IPS-18c (cell line): ENCODE data around the gene CACNA2D4.

ENCODE experiments used
- H3K4me3 ChIP-seq: 2 replicates; pipeline ENCODE4 v1.7.0; 2013; ENCODE audit warnings: low read depth, mild to moderate bottlenecking, low read length, moderate library complexity; ENCODE audit not compliant: insufficient read depth
- H3K9me3 ChIP-seq: one replicate; pipeline ENCODE4 v1.6.1; 2013; ENCODE audit warnings: mild to moderate bottlenecking, low read length, moderate library complexity; ENCODE audit not compliant: control insufficient read depth, insufficient read depth

CACNA2D4 gene

DNA sequence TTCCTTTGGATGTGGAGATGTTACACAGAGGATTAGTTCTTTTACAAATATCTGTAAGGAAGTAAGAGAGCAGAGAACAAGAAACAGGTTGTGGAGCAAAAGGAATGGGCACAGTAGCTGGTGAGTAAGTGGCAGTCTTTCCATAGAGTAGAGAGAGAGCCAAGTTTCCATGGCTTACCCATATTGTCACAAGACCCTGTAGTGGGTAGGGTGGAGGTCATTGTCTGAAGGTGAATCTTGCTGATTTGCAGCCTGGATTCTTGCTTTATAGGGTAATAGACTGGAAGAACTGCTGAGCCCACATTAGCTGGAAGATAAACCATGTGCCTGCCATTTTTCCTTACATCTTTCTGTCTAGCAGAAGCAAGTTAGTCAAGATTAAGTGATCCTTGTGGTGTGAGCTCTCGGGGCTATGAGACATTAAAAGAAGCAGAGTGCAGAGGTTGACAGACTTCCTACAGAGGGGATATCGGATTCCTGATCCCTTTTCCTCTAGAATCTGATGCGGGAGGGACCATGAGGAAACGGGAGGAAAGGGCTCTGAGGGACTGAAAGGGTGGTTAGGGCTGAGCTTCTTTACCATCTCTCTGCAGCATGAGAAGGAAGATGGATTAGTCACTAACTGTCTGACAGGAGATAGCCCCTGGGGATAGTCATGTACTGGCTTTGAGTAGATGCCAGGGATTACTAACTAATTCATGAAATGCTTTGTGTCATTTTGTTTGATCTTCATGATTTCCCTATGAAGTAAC lies 142.1 kb downstream of the CACNA2D4 start:
- Histone ChIP-seq H3K4me3 (no peak overlapping the region), H3K9me3 (no peaks in the 10 kb centered on the region)

DNA sequence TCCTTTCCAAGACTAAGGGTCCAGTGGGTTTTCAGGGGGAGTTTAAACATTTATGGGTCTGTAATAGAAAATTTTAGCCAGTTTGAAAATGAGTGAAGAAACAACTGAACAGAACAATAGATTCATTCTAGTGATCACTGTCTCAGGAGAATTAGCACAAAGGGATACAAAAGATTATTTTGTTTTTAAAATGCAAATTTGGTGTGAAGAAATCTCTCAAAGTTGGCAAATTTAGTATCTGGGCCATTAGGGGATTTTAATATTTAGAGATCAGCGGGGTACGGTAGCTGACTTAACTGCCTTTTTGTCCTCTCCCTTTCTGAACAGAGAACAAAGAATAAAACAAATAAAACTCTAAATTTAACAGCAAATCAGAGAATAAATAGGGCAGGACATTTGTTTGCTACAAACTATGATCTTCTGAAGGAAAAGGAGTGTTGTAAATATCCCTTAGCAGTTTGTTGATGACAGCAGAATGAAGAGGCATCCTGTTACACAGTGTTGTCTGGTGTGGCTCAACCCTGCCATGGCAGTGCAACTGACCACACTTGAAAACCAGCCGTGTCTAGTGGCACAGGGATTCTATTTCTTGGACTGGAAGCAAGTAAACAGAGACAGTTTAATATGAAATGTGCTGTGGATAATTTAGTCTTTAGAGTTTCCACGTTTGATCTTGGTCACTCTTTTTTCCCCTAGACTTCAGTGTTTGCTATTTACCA lies 144.4 kb downstream of the CACNA2D4 start:
- Histone ChIP-seq H3K9me3 (no peaks in the 10 kb centered on the region), H3K4me3 (no peak overlapping the region)

DNA sequence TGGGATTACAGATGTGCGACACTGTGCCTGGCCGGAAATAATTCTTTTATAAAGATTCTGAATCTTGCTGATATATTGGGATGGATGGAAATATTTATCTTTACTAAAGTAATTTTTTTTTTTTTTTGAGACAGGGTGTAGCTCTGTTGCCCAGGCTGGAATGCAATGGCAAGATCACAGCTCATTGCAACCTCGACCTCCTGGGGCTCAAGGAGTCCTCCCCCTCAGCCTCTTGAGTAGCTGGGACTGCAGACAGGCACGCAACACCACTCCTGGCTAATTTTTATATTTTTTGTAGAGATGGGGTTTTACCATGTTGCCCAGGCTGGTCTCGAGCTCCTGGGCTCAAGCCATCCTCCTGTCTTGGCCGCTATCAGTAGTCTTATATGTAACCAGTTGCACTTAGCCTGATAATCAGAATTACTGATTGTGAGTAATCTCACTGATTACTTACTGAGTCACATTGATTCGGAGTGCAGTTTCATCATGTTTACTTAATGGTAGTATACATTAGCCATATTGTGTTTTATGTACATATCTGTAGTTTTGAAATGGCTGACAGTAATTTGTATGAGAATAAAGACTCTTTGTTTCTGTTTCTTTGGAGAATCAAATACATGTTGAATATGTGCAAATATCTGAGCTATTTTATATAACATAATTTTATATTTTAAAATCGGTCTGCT lies 148.5 kb downstream of the CACNA2D4 start:
- H3K4me3 ChIP-seq: no peak overlapping the region
- H3K9me3 ChIP-seq: no peaks in the 10 kb centered on the region

DNA sequence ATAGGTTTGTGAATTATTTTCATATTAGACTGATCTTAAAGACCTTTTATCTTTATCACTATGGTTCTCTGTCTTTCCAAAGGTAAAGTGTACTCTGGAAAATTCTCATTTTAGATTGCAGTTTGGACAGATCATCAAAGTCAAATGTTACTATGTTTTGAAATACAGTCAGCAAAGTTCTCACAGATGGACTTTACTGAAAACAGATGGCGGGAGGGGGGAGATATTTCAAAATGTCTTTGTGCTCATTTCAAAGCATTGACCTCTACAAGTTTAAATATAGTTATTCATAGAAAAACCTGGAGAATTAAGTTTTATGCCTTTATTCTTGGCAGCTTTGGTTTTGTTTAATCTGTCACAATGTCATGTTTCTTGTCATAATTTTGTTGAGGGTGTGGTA lies 149.8 kb downstream of the CACNA2D4 start:
- Histone ChIP-seq H3K9me3 (no peaks in the 10 kb centered on the region), H3K4me3 (no peak overlapping the region)

DNA sequence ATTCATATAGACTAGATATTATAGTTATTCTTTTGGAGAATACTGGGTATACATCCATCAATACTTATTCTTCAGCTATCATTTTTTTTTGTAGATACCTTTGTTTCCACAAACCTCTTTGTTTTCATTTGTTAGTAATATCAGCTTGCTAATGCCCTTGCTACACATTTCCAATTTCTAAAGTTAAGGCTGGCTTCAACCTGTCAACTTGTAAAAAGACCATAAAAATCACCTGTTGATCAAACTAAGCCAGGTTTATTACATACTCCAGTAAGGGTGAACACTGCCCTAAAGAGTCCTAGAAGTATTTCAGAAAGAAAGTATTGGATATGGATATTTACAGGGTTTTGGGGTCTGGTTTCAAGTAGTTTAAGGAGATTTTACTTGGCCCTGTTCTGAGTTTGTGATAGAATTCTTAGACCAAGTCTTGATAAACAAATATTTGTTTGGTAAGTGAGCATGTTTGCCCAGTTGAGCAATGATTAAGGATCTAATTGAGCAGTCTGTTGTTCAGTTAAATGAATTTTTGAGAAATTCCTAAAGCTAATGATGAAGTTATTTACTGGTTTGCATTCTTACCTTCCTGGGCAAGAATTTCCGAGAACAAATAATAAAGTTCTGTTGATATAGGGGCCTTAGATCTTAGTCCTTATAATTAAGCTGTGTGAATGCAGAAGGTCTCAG lies 150.9 kb downstream of the CACNA2D4 start:
- Histone ChIP-seq H3K9me3 (no peaks in the 10 kb centered on the region), H3K4me3 (no peak overlapping the region)

DNA sequence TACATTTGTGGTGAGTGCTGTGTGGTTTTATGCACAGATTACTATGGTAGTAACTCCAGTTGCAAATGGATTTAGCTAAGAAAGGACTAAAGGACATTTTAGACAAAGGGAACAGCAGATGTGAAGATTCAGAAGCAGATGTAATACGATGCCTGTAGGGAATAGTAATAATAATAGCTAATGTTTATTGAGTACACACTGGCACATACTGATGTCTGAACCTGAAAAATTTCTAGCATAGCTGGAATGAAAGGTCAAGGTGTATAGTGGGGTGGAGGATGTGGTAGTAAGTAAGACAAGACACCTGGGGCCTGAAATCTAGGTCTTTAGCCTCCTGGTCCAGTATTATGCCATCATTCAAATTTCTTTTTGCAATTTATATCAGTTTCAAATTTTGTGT lies 152.3 kb downstream of the CACNA2D4 start:
- H3K9me3 ChIP-seq: no peaks in the 10 kb centered on the region
- no peak overlapping the region for H3K4me3 ChIP-seq

DNA sequence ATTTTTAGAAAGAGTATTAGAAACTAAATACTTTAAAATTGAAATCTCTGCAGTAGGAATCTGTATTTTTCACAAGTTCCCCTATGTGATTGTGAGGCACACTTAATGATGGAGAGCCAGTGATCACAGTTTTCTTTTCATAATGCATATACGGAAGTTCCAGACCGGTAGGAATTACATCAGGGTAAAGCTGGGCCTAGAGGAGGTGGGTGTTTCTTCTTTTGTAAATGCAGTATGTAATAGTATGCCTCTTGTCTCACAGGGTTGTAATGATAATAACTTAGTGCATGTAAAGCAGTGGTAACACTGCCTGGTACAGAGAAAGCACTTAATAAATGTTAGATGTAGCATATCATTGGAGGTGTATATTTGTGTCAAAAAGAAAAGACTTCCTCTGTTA lies 155.3 kb downstream of the CACNA2D4 start:
- no peak overlapping the region for H3K4me3 ChIP-seq
- no peaks in the 10 kb centered on the region for H3K9me3 ChIP-seq

DNA sequence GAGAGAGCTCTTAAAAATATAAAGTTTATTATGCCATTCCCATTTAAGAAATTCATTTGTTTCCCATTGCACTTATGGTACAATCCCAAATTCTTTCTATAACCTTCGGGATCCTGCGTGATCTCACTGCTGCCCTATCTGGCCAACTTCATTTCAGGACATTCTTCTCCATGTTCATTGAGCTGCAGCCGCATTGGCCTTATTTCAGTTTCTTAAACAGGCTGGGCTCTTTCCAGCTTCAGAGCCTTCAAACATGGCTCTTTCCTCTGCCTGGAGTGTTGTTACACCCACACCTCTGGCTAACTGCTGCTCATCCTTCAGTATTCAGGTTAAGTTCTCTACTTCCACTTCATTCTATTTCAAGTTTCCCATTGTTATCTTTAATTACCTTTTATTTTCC lies 156.6 kb downstream of the CACNA2D4 start:
- Histone ChIP-seq H3K4me3 (no peak overlapping the region), H3K9me3 (no peaks in the 10 kb centered on the region)

DNA sequence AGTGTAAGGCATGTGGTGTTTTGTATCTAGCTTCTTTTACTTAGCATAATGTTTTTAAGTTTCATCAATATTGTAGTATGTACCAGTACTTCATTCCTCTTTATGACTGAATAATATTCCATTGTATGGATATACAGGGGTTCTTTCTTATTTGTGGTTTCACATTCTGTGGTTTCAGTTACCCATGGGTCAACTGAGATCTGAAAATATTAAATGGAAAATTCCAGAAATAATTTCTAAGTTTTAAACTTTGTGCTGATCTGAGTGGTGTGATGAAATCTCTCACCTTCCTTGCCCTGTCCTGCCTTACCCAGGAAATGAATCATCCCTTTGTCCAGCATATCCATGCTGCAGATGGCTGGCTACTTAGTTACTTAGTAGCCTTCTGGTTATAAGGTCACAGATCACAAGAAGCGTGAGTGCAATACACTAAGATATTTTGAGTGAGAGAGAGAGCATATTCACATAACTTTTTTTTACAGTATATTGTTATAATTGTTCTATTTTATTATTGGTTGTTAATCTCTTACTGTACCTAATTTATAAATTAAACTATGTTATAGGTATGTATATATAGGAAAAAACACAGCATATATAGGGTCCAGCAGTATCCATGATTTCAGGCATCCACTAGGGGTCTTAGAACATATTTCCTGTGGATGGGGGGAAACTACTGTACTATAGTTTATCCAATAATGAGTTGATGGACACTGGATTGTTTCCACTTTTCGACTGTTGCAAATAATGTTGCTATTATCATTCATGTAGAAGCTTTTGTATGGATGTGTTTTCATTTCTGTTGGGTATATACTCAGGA lies 157.7 kb downstream of the CACNA2D4 start:
- Histone ChIP-seq H3K9me3 (no peaks in the 10 kb centered on the region), H3K4me3 (no peak overlapping the region)

DNA sequence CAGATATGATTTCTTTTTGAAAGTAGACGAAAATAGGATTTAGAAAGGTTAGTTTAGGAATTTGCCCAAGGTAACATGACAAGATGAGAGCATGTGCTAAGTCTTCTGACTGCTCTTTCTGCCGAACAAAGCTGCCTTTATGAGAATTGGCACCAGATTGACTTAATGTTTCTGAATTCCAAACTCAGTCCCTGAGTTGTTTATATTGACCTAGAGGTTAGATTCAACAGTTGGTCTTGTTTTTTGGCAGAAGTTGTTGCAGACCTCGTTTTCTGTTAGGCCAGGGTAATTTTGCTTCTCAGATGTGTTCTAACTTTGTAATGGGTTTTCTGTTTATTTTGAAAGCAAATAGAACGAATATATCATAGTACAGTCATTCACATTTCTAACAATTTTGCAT lies 159.6 kb downstream of the CACNA2D4 start:
- no peaks in the 10 kb centered on the region for H3K9me3 ChIP-seq
- no peak overlapping the region for H3K4me3 ChIP-seq

DNA sequence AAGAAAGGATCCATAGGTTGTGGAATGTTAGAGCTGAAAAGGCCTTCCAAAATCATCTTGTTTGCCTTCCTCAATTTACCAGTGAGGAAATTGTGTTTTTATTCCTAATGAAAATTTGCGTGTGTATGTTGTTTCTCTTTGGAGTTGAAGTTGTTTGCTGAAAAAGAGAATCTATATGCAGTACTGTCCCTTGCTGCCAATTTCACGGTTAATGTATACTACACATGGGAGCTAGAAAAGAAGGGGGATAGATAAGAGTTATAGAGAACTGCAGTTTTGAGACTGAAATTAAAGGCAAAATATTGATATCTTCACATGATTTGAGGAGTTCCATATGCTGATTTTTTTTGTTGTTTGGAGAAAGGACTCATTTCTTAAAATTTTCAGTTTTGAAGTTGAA lies 160.1 kb downstream of the CACNA2D4 start:
- Histone ChIP-seq H3K4me3 (no peak overlapping the region), H3K9me3 (no peaks in the 10 kb centered on the region)

DNA sequence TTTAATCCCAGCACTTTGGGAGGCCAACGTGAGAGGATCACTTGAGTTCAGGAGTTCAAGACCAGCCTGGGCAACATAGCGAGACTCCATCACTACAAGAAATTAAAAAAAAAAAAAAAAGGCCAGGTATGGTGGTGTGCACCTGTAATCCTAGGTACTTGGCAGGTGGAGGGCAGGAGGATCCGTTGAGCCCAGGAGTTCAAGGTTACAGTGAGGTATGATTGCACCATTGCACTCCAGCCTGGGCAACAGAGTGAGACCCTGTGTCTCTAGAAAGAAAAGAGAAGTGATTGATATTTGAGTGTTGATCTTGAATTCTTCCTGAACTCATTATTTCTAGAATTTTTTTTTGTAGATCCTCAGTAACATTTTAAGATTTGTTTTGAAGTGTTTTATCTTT lies 168.2 kb downstream of the CACNA2D4 start:
- H3K4me3 ChIP-seq: no peak overlapping the region

DNA sequence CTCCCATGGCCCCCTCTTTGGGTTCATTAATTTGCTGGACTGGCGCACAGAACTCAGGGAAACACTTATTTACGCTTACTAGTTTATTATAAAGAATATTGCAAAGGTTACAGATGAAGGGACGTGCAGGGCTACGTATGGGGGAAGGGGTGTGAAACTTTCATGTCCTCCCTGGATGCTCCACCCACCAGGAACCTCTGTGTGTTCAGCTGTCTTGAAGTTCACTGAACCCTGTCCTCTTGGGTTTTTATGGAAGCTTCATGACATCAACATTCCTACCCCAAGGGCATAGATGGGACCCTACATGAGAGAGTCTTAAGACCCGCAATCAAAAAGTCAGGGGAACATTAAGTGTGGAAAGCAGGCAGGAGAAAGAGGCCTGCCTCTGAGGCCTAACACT lies 169.4 kb downstream of the CACNA2D4 start:
- Histone ChIP-seq H3K9me3 (peaks cover 4% of the 10 kb centered on the region), H3K4me3 (no peak overlapping the region)

More for the DNA sequence above, 168.2 kb downstream of the CACNA2D4 start:
- H3K9me3 ChIP-seq: peaks cover 4% of the 10 kb centered on the region

DNA sequence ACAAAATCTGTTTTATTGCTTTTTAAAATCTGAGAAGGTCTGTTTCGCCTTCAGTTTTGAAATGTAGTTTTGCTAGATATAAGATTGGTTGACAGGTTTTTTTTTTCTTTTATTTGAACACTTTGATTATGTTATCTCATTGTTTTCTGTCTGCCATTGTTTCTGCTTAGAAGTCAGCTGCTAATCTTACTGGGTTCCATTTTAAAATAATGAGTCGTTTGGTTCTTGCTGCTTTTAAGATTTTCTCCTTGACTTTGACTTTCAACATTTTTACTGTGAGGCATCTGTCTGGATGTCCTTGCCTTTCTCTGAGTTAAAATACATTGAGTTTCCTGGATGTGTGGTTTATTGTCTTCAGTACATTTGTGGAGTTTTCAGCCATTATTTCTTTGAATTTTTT lies 170.8 kb downstream of the CACNA2D4 start:
- Histone ChIP-seq H3K9me3 (peaks cover 4% of the 10 kb centered on the region), H3K4me3 (no peak overlapping the region)

DNA sequence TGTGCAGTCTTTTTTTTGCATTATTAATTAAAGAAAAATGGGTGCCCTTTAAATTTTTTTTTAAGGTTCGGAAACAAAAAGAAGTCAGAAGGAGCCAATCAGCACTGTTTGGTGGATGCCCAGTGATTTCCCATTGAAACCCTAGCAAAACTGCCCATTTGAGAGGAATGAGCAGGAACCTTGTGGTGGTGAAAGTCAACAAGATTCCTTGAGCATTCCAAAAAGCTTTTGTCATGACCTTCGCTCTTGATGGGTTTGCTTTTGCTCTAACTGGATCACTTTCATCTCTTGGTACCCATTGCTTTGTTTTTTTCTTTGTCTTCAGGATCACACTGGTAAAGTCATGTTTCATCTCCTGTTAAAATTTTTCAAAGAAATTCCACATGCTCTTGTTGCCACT lies 173.5 kb downstream of the CACNA2D4 start:
- H3K9me3 ChIP-seq: peaks cover 4% of the 10 kb centered on the region
- no peak overlapping the region for H3K4me3 ChIP-seq
